H9 (cell line): ENCODE data around the gene EIF3D. TPM values are rescaled to one million over a fixed set of nuclear protein-coding genes. Genes with fewer than 3 reads are reported as not detected.

Experiments
- DNase-seq: peaks from one replicate; pipeline ENCODE4 v3.0.0-alpha.2; 2017
- H2AFZ ChIP-seq: one replicate; pipeline ENCODE4 v1.6.1; 2013; ENCODE audit warnings: mild to moderate bottlenecking, low read length, control low read depth, moderate library complexity
- H2AK5ac ChIP-seq: 2 replicates; pipeline ENCODE4 v1.6.1; 2013; ENCODE audit warnings: low read length, control low read depth, mixed read lengths; ENCODE audit not compliant: insufficient read length
- H2BK120ac ChIP-seq: one replicate; pipeline ENCODE4 v1.6.1; 2013; ENCODE audit warnings: low read depth, mild to moderate bottlenecking, low read length, control low read depth, inconsistent platforms; ENCODE audit not compliant: poor library complexity, severe bottlenecking
- H2BK12ac ChIP-seq: 2 replicates; pipeline ENCODE4 v1.6.1; 2013; ENCODE audit warnings: low read length, control low read depth, mixed read lengths, low read depth; ENCODE audit not compliant: insufficient read length
- H2BK15ac ChIP-seq: 2 replicates; pipeline ENCODE4 v1.6.1; 2013; ENCODE audit warnings: low read depth, low read length, control low read depth
- H2BK20ac ChIP-seq: one replicate; pipeline ENCODE4 v1.6.1; 2013; ENCODE audit warnings: low read depth, mild to moderate bottlenecking, low read length, control low read depth, inconsistent platforms; ENCODE audit not compliant: poor library complexity, severe bottlenecking
- H2BK5ac ChIP-seq: 2 replicates; pipeline ENCODE4 v1.6.1; 2013; ENCODE audit warnings: low read length, control low read depth, mixed read lengths; ENCODE audit not compliant: insufficient read length
- H3K14ac ChIP-seq: 2 replicates; pipeline ENCODE4 v1.6.1; 2013; ENCODE audit warnings: low read length, control low read depth; ENCODE audit not compliant: insufficient read depth
- H3K18ac ChIP-seq: 2 replicates; pipeline ENCODE4 v1.6.1; 2013; ENCODE audit warnings: low read depth, mild to moderate bottlenecking, mixed read lengths, low read length, control low read depth; ENCODE audit not compliant: insufficient read length
- H3K23ac ChIP-seq: 2 replicates; pipeline ENCODE4 v1.6.1; 2013; ENCODE audit warnings: low read length, control low read depth, mixed read lengths, low read depth; ENCODE audit not compliant: insufficient read length
- H3K23me2 ChIP-seq: 2 replicates; pipeline ENCODE4 v1.6.1; 2013; ENCODE audit warnings: low read depth, mild to moderate bottlenecking, mixed read lengths, low read length, control low read depth; ENCODE audit not compliant: insufficient read length, poor library complexity, severe bottlenecking
- H3K27ac ChIP-seq: 2 replicates; pipeline ENCODE4 v1.5.1; 2013; ENCODE audit warnings: low read length, control low read depth, mixed read lengths, low read depth; ENCODE audit not compliant: insufficient read length
- H3K27me3 ChIP-seq: 2 replicates; pipeline ENCODE4 v1.6.1; 2013; ENCODE audit warnings: low read length, control low read depth, inconsistent platforms; ENCODE audit not compliant: insufficient read depth
- H3K4ac ChIP-seq: 2 replicates; pipeline ENCODE4 v1.6.1; 2013; ENCODE audit warnings: low read depth, mild to moderate bottlenecking, control low read depth, inconsistent platforms, low read length, moderate library complexity
- H3K4me1 ChIP-seq: 2 replicates; pipeline ENCODE4 v1.6.1; 2013; ENCODE audit warnings: low read length, control low read depth, inconsistent platforms; ENCODE audit not compliant: insufficient read depth
- H3K4me2 ChIP-seq: 2 replicates; pipeline ENCODE4 v1.6.1; 2013; ENCODE audit warnings: low read length, control low read depth, mixed read lengths; ENCODE audit not compliant: insufficient read length, insufficient read depth
- H3K56ac ChIP-seq: 2 replicates; pipeline ENCODE4 v1.6.1; 2013; ENCODE audit warnings: low read depth, mild to moderate bottlenecking, mixed read lengths, low read length, control low read depth; ENCODE audit not compliant: insufficient read length
- H3K79me1 ChIP-seq: 2 replicates; pipeline ENCODE4 v1.6.1; 2013; ENCODE audit warnings: low read depth, mild to moderate bottlenecking, moderate library complexity, low read length, control low read depth, inconsistent platforms; ENCODE audit not compliant: insufficient read depth, poor library complexity, severe bottlenecking
- H3K79me2 ChIP-seq: 2 replicates; pipeline ENCODE4 v1.6.1; 2013; ENCODE audit warnings: low read length, control low read depth, inconsistent platforms; ENCODE audit not compliant: insufficient read depth
- H3K9ac ChIP-seq: 2 replicates; pipeline ENCODE4 v1.6.1; 2013; ENCODE audit warnings: low read length, control low read depth, mixed read lengths; ENCODE audit not compliant: insufficient read length; ENCODE audit errors: extremely low read depth
- H3K9me3 ChIP-seq: one replicate; pipeline ENCODE4 v1.6.1; 2013; ENCODE audit warnings: low read depth, low read length, inconsistent platforms; ENCODE audit not compliant: control insufficient read depth
- H3T11ph ChIP-seq: one replicate; pipeline ENCODE4 v1.6.1; 2013; ENCODE audit warnings: mild to moderate bottlenecking, low read length, control low read depth, inconsistent platforms
- H4K20me1 ChIP-seq: one replicate; pipeline ENCODE4 v1.6.1; 2013; ENCODE audit not compliant: control insufficient read depth, insufficient read length, insufficient read depth
- H4K5ac ChIP-seq: 2 replicates; pipeline ENCODE4 v1.6.1; 2013; ENCODE audit warnings: low read depth, mild to moderate bottlenecking, mixed read lengths, low read length, control low read depth; ENCODE audit not compliant: insufficient read length
- H4K8ac ChIP-seq: replicated peaks from 2 replicates; pipeline ENCODE4 v1.6.1; 2013; ENCODE audit warnings: low read length, control low read depth, mixed read lengths, low read depth; ENCODE audit not compliant: insufficient read length
- H4K91ac ChIP-seq: 2 replicates; pipeline ENCODE4 v1.6.1; 2013; ENCODE audit warnings: low read depth, mild to moderate bottlenecking, moderate library complexity, mixed read lengths, low read length, control low read depth; ENCODE audit not compliant: insufficient read length
- H3K27ac Mint-ChIP-seq, 3 experiments: 2 replicates in 2 of 3; 3 replicates in 1 of 3; pipeline ENCODE4 v1.8.0; 2020 to 2021; ENCODE audit warnings: mixed read lengths in 3 of 3, mild to moderate bottlenecking in 1 of 3, moderate library complexity in 1 of 3
- H3K27me3 Mint-ChIP-seq: 2 replicates; pipeline ENCODE4 v1.8.0; 2021; ENCODE audit warnings: low read depth, mild to moderate bottlenecking, moderate library complexity, mixed read lengths
- H3K36me3 Mint-ChIP-seq, 3 experiments: 2 replicates in 2 of 3; 3 replicates in 1 of 3; pipeline ENCODE4 v1.8.0; 2020 to 2021; ENCODE audit warnings: low read depth in 3 of 3, mixed read lengths in 3 of 3; ENCODE audit not compliant: insufficient read depth in 1 of 3
- H3K4me1 Mint-ChIP-seq, 2 experiments: 2 replicates each; pipeline ENCODE4 v1.8.0; 2020; ENCODE audit warnings: mixed read lengths in 2 of 2
- H3K4me3 Mint-ChIP-seq, 2 experiments: 2 replicates in 1 of 2; 3 replicates in 1 of 2; pipeline ENCODE4 v1.8.0; 2020 to 2021; ENCODE audit warnings: mild to moderate bottlenecking in 2 of 2, mixed read lengths in 2 of 2, moderate library complexity in 1 of 2
- H3K9me3 Mint-ChIP-seq, 2 experiments: 2 replicates in 1 of 2; 3 replicates in 1 of 2; pipeline ENCODE4 v1.8.0; 2020; ENCODE audit warnings: mild to moderate bottlenecking in 2 of 2, mixed read lengths in 2 of 2, moderate library complexity in 1 of 2
- WGBS: extraction: QIAGEN DNeasy Blood & Tissue Kit; methylation state at CpG from one replicate; pipeline ENCODE4 v1.1.7; 2013; ENCODE audit warnings: missing lambda C conversion rate, low lambda C conversion rate, mixed read lengths; ENCODE audit not compliant: insufficient read length; ENCODE audit errors: extremely low coverage; 5-methylcytosine and 5-hydroxymethylcytosine counted together
- total RNA-seq: library from RNA; stranded (reverse); gene quantifications from 2 replicates; pipeline ENCODE4 v1.2.1, GENCODE V29; 2021
- TF ChIP-seq, protein P1 (sequence below): fragments of 200-600 bp; sonication (generic); conservative IDR thresholded peaks from 3 replicates; pipeline ENCODE4 v1.8.0; 2021; ENCODE audit warnings: antibody characterized with exemption, mild to moderate bottlenecking

Gene EIF3D
- total RNA-seq, 1 experiment from 2014 or later = 198 TPM

DNA sequence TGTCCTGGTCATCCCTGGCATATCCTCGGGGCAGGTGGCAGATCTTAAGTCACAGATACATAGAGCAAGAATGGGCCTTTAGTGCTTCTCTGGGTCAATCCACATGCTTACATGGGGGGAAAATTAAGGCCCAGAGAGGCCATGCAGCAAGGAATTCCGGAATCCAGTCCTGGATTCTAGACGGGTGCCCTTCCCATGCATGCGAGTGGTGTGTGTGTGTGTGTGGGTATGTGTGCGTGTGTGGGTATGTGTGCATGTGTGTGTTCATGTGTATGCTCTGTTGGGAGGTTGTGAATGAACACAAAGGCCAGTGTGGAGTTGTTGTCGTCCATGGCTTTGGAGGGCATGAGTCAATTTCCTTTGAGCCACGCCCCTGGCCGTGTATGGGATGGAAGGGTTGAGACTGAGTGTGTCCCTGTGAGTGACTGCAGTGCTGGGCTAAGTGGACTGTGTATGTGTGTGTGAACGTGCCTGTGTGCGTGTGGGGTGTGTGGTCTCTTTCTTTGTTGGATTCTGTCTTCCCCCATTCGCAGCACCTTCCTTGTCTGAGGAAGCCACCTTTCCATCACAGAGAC lies 33.4 kb upstream of the EIF3D start:
- no peaks in the 10 kb centered on the region for H3K23me2 ChIP-seq
- H4K8ac ChIP-seq = no peak overlapping the region
- H3K56ac ChIP-seq = no peak overlapping the region
- Mint-ChIP-seq H3K4me1 (peaks cover 21 to 38% of the 10 kb centered on the region in 2 experiments), H3K4me3 (peak overlapping the region in 1 of 2 experiments; percentile 23; a peak in 2 of 5 replicates), H3K27me3 (peaks cover 11% of the 10 kb centered on the region; the same call in 1 of the 2 replicates), H3K36me3 (no peaks in the 10 kb centered on the region), H3K9me3 (no peaks in the 10 kb centered on the region), H3K27ac (peak overlapping the region in 2 of 3 experiments; percentile 40 to 76; a peak in 3 of 7 replicates)
- no peak overlapping the region for H3K18ac ChIP-seq
- H2BK15ac ChIP-seq = no peak overlapping the region
- no peak overlapping the region for H3K23ac ChIP-seq
- H3K9me3 ChIP-seq = no peaks in the 10 kb centered on the region
- no peak overlapping the region for H3T11ph ChIP-seq
- H2AFZ ChIP-seq = no peak overlapping the region
- TF ChIP-seq, protein P1, sequence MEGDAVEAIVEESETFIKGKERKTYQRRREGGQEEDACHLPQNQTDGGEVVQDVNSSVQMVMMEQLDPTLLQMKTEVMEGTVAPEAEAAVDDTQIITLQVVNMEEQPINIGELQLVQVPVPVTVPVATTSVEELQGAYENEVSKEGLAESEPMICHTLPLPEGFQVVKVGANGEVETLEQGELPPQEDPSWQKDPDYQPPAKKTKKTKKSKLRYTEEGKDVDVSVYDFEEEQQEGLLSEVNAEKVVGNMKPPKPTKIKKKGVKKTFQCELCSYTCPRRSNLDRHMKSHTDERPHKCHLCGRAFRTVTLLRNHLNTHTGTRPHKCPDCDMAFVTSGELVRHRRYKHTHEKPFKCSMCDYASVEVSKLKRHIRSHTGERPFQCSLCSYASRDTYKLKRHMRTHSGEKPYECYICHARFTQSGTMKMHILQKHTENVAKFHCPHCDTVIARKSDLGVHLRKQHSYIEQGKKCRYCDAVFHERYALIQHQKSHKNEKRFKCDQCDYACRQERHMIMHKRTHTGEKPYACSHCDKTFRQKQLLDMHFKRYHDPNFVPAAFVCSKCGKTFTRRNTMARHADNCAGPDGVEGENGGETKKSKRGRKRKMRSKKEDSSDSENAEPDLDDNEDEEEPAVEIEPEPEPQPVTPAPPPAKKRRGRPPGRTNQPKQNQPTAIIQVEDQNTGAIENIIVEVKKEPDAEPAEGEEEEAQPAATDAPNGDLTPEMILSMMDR = no peak
- peak overlapping the region; percentile 3 for H3K4me2 ChIP-seq
- H4K5ac ChIP-seq = no peak overlapping the region
- no peak for DNase-seq
- no peak overlapping the region for H2BK20ac ChIP-seq
- H3K4ac ChIP-seq = no peak overlapping the region
- no peak overlapping the region for H3K14ac ChIP-seq
- no peaks in the 10 kb centered on the region for H3K79me2 ChIP-seq
- no CpG with 5 or more reads among the region's 11 CpGs for WGBS
- no peaks in the 10 kb centered on the region for H3K27me3 ChIP-seq
- H4K20me1 ChIP-seq = no peaks in the 10 kb centered on the region
- H2BK120ac ChIP-seq = no peak overlapping the region
- H4K91ac ChIP-seq = no peak overlapping the region
- no peak overlapping the region for H3K27ac ChIP-seq
- H2BK12ac ChIP-seq = no peak overlapping the region
- no peak overlapping the region for H2AK5ac ChIP-seq
- peaks cover 12% of the 10 kb centered on the region; the same call in 1 of the 2 replicates for H3K4me1 ChIP-seq
- no peak overlapping the region for H3K9ac ChIP-seq
- H2BK5ac ChIP-seq = no peak overlapping the region
- H3K79me1 ChIP-seq = no peaks in the 10 kb centered on the region
